SK-N-SH (cell line): ENCODE data around the gene CAMSAP1. TPM values are rescaled to one million over a fixed set of nuclear protein-coding genes. Genes with fewer than 3 reads are reported as not detected.

Experiments used
- CTCF ChIA-PET: fragments of 300-600, 350-600 bp; formaldehyde crosslinking; extraction: SDS; loops from one replicate; lab custom pipeline; 2021; lab: Yijun Ruan, JAX
- POLR2A ChIA-PET: fragments of 350-600 bp; sonication (Branson Sonifier 250); formaldehyde crosslinking; extraction: SDS; loops from one replicate; lab custom pipeline; 2020; ENCODE audit warnings: antibody characterized with exemption, inconsistent platforms; lab: Yijun Ruan, JAX
- DNase-seq: peaks from one replicate; pipeline ENCODE4 v3.0.0; 2012
- H2AFZ ChIP-seq: fragments of 200-600 bp; sonication (generic); 2 replicates; pipeline ENCODE4 v1.8.1; 2016; ENCODE audit warnings: antibody characterized with exemption, mild to moderate bottlenecking, low read depth
- H3F3A ChIP-seq: fragments of 200-600 bp; sonication (generic); replicated peaks from 2 replicates; pipeline ENCODE3; 2016; ENCODE audit warnings: antibody characterized with exemption, mild to moderate bottlenecking; ENCODE audit not compliant: insufficient read depth
- H3K27ac ChIP-seq, 2 experiments: fragments of 200-500 bp in 1 of 2; fragments of 200-600 bp in 1 of 2; sonication (Bioruptor generic) in 1 of 2; sonication (generic), shearing (Covaris generic) in 1 of 2; 2 replicates each; pipeline versions ENCODE4 v1.5.1 to v1.6.1; 2014 to 2016; ENCODE audit warnings: low read depth in 2 of 2, inconsistent platforms in 1 of 2, low read length in 1 of 2, mild to moderate bottlenecking in 1 of 2, mixed read lengths in 1 of 2
- H3K27me3 ChIP-seq: fragments of 200-600 bp; sonication (generic), shearing (Covaris generic); 2 replicates; pipeline ENCODE4 v1.6.1; 2016; ENCODE audit warnings: mixed run types; ENCODE audit not compliant: insufficient read depth
- H3K36me3 ChIP-seq, 2 experiments: fragments of 200-500 bp in 1 of 2; fragments of 200-600 bp in 1 of 2; sonication (Bioruptor generic) in 1 of 2; sonication (generic) in 1 of 2; replicated peaks in 1 of 2; 2 replicates each; pipeline versions ENCODE3 to v1.5.1; 2014 to 2016; ENCODE audit warnings: low read length in 1 of 2, mild to moderate bottlenecking in 1 of 2; ENCODE audit not compliant: insufficient read depth in 2 of 2, control insufficient read depth in 1 of 2
- H3K4me1 ChIP-seq, 2 experiments: fragments of 200-500 bp in 1 of 2; fragments of 200-600 bp in 1 of 2; sonication (Bioruptor generic) in 1 of 2; sonication (generic), shearing (Covaris generic) in 1 of 2; 2 replicates each; pipeline versions ENCODE4 v1.5.1 to v1.6.1; 2014 to 2016; ENCODE audit warnings: low read depth in 1 of 2, low read length in 1 of 2, mixed run types in 1 of 2; ENCODE audit not compliant: insufficient read depth in 2 of 2, control insufficient read depth in 1 of 2
- H3K4me2 ChIP-seq: fragments of 200-600 bp; sonication (generic), shearing (Covaris generic); 2 replicates; pipeline ENCODE4 v1.6.1; 2017; ENCODE audit warnings: mixed run types
- H3K4me3 ChIP-seq, 2 experiments: fragments of 200-500 bp in 1 of 2; fragments of 200-600 bp in 1 of 2; sonication (Bioruptor generic) in 1 of 2; sonication (generic), shearing (Covaris generic) in 1 of 2; 2 replicates each; pipeline versions ENCODE4 v1.5.1 to v1.8.1; 2014 to 2016; ENCODE audit warnings: low read depth in 2 of 2, inconsistent platforms in 1 of 2, low read length in 1 of 2, mild to moderate bottlenecking in 1 of 2, mixed read lengths in 1 of 2, moderate library complexity in 1 of 2
- H3K79me2 ChIP-seq: fragments of 200-600 bp; sonication (generic); 2 replicates; pipeline ENCODE4 v1.8.1; 2017; ENCODE audit warnings: mild to moderate bottlenecking; ENCODE audit not compliant: insufficient read depth
- H3K9ac ChIP-seq: fragments of 200-600 bp; sonication (generic); 2 replicates; pipeline ENCODE4 v1.6.1; 2017; ENCODE audit warnings: mixed run types
- H3K9me2 ChIP-seq: fragments of 200-600 bp; sonication (generic); 2 replicates; pipeline ENCODE4 v1.6.1; 2017; ENCODE audit warnings: mixed run types
- H3K9me3 ChIP-seq: fragments of 200-600 bp; sonication (generic); 2 replicates; pipeline ENCODE4 v1.6.1; 2017; ENCODE audit warnings: mixed run types, mild to moderate bottlenecking, moderate library complexity
- H4K20me1 ChIP-seq: fragments of 200-600 bp; sonication (generic); 2 replicates; pipeline ENCODE4 v1.6.1; 2017; ENCODE audit warnings: mild to moderate bottlenecking, mixed run types; ENCODE audit not compliant: insufficient read depth
- ELF1 ChIP-seq: IDR thresholded peaks from 2 replicates; pipeline ENCODE4 v1.4.0; 2012
- EP300 ChIP-seq, 2 experiments: IDR thresholded peaks; 2 replicates each; pipeline versions ENCODE4 v1.4.0 to v1.6.1; 2012; ENCODE audit warnings: borderline replicate concordance in 1 of 2, low read depth in 1 of 2, low read length in 1 of 2
- FOXJ3 ChIP-seq: sonication (generic); formaldehyde crosslinking; IDR thresholded peaks from 2 replicates; pipeline ENCODE4 v1.5.1; 2020; ENCODE audit warnings: mild to moderate bottlenecking, missing genetic modification reagents
- FOXM1 ChIP-seq: IDR thresholded peaks from 2 replicates; pipeline ENCODE4 v1.4.0; 2012; ENCODE audit warnings: low read depth, mild to moderate bottlenecking
- GATA2 ChIP-seq: sonication (generic); formaldehyde crosslinking; IDR thresholded peaks from 2 replicates; pipeline ENCODE4 v1.5.0; 2020; ENCODE audit warnings: mild to moderate bottlenecking, missing genetic modification reagents
- MXI1 ChIP-seq: IDR thresholded peaks from 2 replicates; pipeline ENCODE4 v1.6.1; 2012; ENCODE audit warnings: mild to moderate bottlenecking, low read depth, low read length, improper control_type of control experiment
- NFIC ChIP-seq: IDR thresholded peaks from 2 replicates; pipeline ENCODE4 v1.4.0; 2012; ENCODE audit warnings: borderline replicate concordance
- RAD21 ChIP-seq: IDR thresholded peaks from 2 replicates; pipeline ENCODE4 v1.6.1; 2012; ENCODE audit warnings: mild to moderate bottlenecking, low read length
- RCOR1 ChIP-seq: fragments of 150-350 bp; IDR thresholded peaks from 2 replicates; pipeline ENCODE4 v1.6.1; 2017; ENCODE audit warnings: antibody characterized with exemption, low read length
- SIN3A ChIP-seq: IDR thresholded peaks from 2 replicates; pipeline ENCODE4 v1.6.1; 2012; ENCODE audit warnings: low read depth, mild to moderate bottlenecking, low read length, moderate library complexity, borderline replicate concordance
- SMC3 ChIP-seq: IDR thresholded peaks from 2 replicates; pipeline ENCODE4 v1.6.1; 2012; ENCODE audit warnings: low read depth, low read length, improper control_type of control experiment
- TAF1 ChIP-seq: IDR thresholded peaks from 2 replicates; pipeline ENCODE4 v1.6.1; 2012; ENCODE audit warnings: low read depth, mild to moderate bottlenecking, low read length, moderate library complexity, borderline replicate concordance
- TCF12 ChIP-seq: IDR thresholded peaks from 2 replicates; pipeline ENCODE4 v1.4.0; 2012
- USF1 ChIP-seq: IDR thresholded peaks from 2 replicates; pipeline ENCODE4 v1.4.0; 2012; ENCODE audit warnings: low read depth, borderline replicate concordance
- WGBS: methylation state at CpG from one replicate; pipeline ENCODE4 v1.1.6; 2017; ENCODE audit warnings: low lambda C conversion rate; 5-methylcytosine and 5-hydroxymethylcytosine counted together
- polyA plus RNA-seq, 3 experiments: library from polyadenylated mRNA; depleted of rRNA; stranded (reverse); fragments of >200 nt; gene quantifications; 2 replicates each; pipeline ENCODE4 v1.2.3, GENCODE V29; 2012
- TF ChIP-seq, protein P1 (sequence below): IDR thresholded peaks from 2 replicates; pipeline ENCODE4 v1.6.1; 2012; ENCODE audit warnings: mild to moderate bottlenecking, low read depth, low read length, moderate library complexity
- TF ChIP-seq, protein P2 (sequence below): IDR thresholded peaks from 2 replicates; pipeline ENCODE4 v1.4.0; 2012; ENCODE audit warnings: low read depth, borderline replicate concordance
- TF ChIP-seq, protein P3 (sequence below): fragments of 150-350 bp; IDR thresholded peaks from 2 replicates; pipeline ENCODE4 v1.6.1; 2016; ENCODE audit warnings: mild to moderate bottlenecking, low read depth, low read length
- TF ChIP-seq, protein P4 (sequence below): IDR thresholded peaks from 2 replicates; pipeline ENCODE4 v1.4.0; 2012; ENCODE audit warnings: low read depth

Gene CAMSAP1
- polyA plus RNA-seq, 1 of the 3 experiments (the other 2 are of a cell fraction): 8.9 TPM

DNA sequence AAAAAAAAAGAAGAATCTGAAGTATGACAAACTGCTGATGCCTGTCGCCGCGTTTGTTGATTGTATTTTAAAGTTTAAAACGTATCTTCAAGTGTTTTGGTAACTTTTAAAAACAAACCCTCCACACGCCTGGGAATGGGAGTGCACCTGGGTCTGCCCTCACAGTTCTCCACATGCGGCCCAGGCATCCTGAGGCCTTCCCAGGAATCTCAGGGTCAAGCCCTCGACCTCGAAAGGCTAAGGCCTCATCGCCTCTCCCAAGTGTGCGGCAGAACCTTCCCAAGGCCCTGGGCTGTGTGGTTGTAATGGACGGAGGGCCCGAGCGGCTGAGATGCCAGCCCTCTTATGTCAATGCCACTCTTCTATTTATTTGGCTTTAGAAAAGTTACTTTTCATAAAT lies 94.4 kb downstream of the CAMSAP1 start:
- H3K4me3 ChIP-seq: no peak overlapping the region
- DNase-seq: no peak
- CTCF ChIA-PET: interaction anchor here (0.8 kb wide), 1 partner anchor 310 kb away, joined by 3 read pairs; no protein-coding TSS in a partner anchor

GRCh38 chr9:135811801-135812200 lies 95.5 kb downstream of the CAMSAP1 start:
- no peak overlapping the region for H3K4me2 ChIP-seq
- H3K79me2 ChIP-seq: no peaks in the 10 kb centered on the region
- H3K9me2 ChIP-seq: no peaks in the 10 kb centered on the region
- 84% methylated on average over 11 of the region's 11 CpGs for WGBS
- H4K20me1 ChIP-seq: no peaks in the 10 kb centered on the region
- TF ChIP-seq USF1 (no peak), RCOR1 (no peak), NFIC (no peak), GATA2 (CRISPR knock-in tag) (no peak), TCF12 (no peak), FOXM1 (no peak), SIN3A (no peak), FOXJ3 (CRISPR knock-in tag) (no peak), MXI1 (no peak), RAD21 (no peak)
- TF ChIP-seq, protein P1, sequence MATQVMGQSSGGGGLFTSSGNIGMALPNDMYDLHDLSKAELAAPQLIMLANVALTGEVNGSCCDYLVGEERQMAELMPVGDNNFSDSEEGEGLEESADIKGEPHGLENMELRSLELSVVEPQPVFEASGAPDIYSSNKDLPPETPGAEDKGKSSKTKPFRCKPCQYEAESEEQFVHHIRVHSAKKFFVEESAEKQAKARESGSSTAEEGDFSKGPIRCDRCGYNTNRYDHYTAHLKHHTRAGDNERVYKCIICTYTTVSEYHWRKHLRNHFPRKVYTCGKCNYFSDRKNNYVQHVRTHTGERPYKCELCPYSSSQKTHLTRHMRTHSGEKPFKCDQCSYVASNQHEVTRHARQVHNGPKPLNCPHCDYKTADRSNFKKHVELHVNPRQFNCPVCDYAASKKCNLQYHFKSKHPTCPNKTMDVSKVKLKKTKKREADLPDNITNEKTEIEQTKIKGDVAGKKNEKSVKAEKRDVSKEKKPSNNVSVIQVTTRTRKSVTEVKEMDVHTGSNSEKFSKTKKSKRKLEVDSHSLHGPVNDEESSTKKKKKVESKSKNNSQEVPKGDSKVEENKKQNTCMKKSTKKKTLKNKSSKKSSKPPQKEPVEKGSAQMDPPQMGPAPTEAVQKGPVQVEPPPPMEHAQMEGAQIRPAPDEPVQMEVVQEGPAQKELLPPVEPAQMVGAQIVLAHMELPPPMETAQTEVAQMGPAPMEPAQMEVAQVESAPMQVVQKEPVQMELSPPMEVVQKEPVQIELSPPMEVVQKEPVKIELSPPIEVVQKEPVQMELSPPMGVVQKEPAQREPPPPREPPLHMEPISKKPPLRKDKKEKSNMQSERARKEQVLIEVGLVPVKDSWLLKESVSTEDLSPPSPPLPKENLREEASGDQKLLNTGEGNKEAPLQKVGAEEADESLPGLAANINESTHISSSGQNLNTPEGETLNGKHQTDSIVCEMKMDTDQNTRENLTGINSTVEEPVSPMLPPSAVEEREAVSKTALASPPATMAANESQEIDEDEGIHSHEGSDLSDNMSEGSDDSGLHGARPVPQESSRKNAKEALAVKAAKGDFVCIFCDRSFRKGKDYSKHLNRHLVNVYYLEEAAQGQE: no peak
- TF ChIP-seq, protein P2, sequence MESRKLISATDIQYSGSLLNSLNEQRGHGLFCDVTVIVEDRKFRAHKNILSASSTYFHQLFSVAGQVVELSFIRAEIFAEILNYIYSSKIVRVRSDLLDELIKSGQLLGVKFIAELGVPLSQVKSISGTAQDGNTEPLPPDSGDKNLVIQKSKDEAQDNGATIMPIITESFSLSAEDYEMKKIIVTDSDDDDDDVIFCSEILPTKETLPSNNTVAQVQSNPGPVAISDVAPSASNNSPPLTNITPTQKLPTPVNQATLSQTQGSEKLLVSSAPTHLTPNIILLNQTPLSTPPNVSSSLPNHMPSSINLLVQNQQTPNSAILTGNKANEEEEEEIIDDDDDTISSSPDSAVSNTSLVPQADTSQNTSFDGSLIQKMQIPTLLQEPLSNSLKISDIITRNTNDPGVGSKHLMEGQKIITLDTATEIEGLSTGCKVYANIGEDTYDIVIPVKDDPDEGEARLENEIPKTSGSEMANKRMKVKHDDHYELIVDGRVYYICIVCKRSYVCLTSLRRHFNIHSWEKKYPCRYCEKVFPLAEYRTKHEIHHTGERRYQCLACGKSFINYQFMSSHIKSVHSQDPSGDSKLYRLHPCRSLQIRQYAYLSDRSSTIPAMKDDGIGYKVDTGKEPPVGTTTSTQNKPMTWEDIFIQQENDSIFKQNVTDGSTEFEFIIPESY: no peak
- no peak overlapping the region for H3K4me3 ChIP-seq
- ChIA-PET CTCF (interaction anchor here (1.5 kb wide), 1 partner anchor 15 kb away, joined by 7 read pairs; no protein-coding TSS in a partner anchor), POLR2A (interaction anchor here (0.6 kb wide), 1 partner anchor 103 kb away, joined by 3 read pairs; no protein-coding TSS in a partner anchor)
- peaks cover 37 to 76% of the 10 kb centered on the region in 2 experiments for H3K36me3 ChIP-seq
- H3K9ac ChIP-seq: no peak overlapping the region
- peaks cover 0 to 8% of the 10 kb centered on the region in 2 experiments; a peak in 1 of 4 replicates for H3K4me1 ChIP-seq
- H3K27me3 ChIP-seq: no peaks in the 10 kb centered on the region
- H3F3A ChIP-seq: peaks cover 4% of the 10 kb centered on the region
- DNase-seq: peak; percentile 61
- H3K9me3 ChIP-seq: no peaks in the 10 kb centered on the region
- H2AFZ ChIP-seq: no peak overlapping the region
- H3K27ac ChIP-seq: peak overlapping the region in 1 of 2 experiments; percentile 44; a peak in 1 of 4 replicates

More for the DNA sequence above, 94.4 kb downstream of the CAMSAP1 start:
- no peaks in the 10 kb centered on the region for H3K9me3 ChIP-seq
- no peaks in the 10 kb centered on the region for H4K20me1 ChIP-seq
- H3K27me3 ChIP-seq: no peaks in the 10 kb centered on the region
- no peak overlapping the region for H2AFZ ChIP-seq
- POLR2A ChIA-PET: no interaction called here
- H3K79me2 ChIP-seq: no peaks in the 10 kb centered on the region
- H3F3A ChIP-seq: peaks cover 4% of the 10 kb centered on the region
- no peak overlapping the region for H3K27ac ChIP-seq
- peaks cover 42 to 80% of the 10 kb centered on the region in 2 experiments for H3K36me3 ChIP-seq
- H3K4me1 ChIP-seq: peaks cover 0 to 8% of the 10 kb centered on the region in 2 experiments; a peak in 1 of 4 replicates
- TF ChIP-seq, protein P3, sequence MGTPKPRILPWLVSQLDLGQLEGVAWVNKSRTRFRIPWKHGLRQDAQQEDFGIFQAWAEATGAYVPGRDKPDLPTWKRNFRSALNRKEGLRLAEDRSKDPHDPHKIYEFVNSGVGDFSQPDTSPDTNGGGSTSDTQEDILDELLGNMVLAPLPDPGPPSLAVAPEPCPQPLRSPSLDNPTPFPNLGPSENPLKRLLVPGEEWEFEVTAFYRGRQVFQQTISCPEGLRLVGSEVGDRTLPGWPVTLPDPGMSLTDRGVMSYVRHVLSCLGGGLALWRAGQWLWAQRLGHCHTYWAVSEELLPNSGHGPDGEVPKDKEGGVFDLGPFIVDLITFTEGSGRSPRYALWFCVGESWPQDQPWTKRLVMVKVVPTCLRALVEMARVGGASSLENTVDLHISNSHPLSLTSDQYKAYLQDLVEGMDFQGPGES: no peak
- TF ChIP-seq SMC3: no peak
- no peak for TF ChIP-seq SIN3A
- TF ChIP-seq, protein P4, sequence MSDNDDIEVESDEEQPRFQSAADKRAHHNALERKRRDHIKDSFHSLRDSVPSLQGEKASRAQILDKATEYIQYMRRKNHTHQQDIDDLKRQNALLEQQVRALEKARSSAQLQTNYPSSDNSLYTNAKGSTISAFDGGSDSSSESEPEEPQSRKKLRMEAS: no peak
- no peak for TF ChIP-seq ELF1
- no peak for TF ChIP-seq EP300 (IDR thresholded peaks at IDR 0.05; ENCODE audit: borderline replicate concordance in 1 of 2, low read depth in 1 of 2, low read length in 1 of 2)
- TF ChIP-seq TAF1: no peak
- H3K9ac ChIP-seq: no peak overlapping the region
- H3K4me2 ChIP-seq: no peak overlapping the region
- H3K9me2 ChIP-seq: no peaks in the 10 kb centered on the region
- WGBS: 98% methylated on average over 13 of the region's 13 CpGs
